ENCODE data around the gene SPON2. TPM values are rescaled to one million over a fixed set of nuclear protein-coding genes. Genes with fewer than 3 reads are reported as not detected.
A peak's percentile ranks its signal among the peaks of the same experiment; 100 is the strongest.

SPON2 gene
- total and polyA plus RNA-seq, 8 donors, result 3.1 to 45.2 (median 11.0) TPM

- DNase-seq (peak in 2 of 6 donors; percentile 24 to 80), FAIRE-seq (no peak), ATAC-seq (no peak)
- H3K27ac ChIP-seq, result no peak overlapping the region
- intact Hi-C loops (cut with DNase I), result no loop called here
- H3K36me3 ChIP-seq, result no peaks in the 10 kb centered on the region
- H3K4me3 ChIP-seq, result peak overlapping the region in 1 of 4 donors; percentile 38
- H3K27me3 ChIP-seq, result no peaks in the 10 kb centered on the region
- 82 to 87% methylated on average over 35 to 37 of the region's 37 CpGs for WGBS, 2 donors
- no peak for TF ChIP-seq CTCF (IDR thresholded peaks at IDR 0.05)
- peaks cover 0 to 13% (median 0%) of the 10 kb centered on the region in 3 donors for H3K4me1 ChIP-seq
- no peaks in the 10 kb centered on the region for H3K9me3 ChIP-seq
Measured at GRCh38 chr4:1170156-1170975, 2.0 kb downstream of the SPON2 start.

GRCh38 chr4:1169691-1170096, 2.7 kb downstream of the SPON2 start:
- DNase-seq (peak in 1 of 6 donors; percentile 38), FAIRE-seq (no peak), ATAC-seq (no peak)
- Histone ChIP-seq H3K4me3 (no peak overlapping the region), H3K36me3 (no peaks in the 10 kb centered on the region), H3K4me1 (peaks cover 0 to 13% (median 0%) of the 10 kb centered on the region in 3 donors), H3K27me3 (no peaks in the 10 kb centered on the region), H3K27ac (no peak overlapping the region), H3K9me3 (no peaks in the 10 kb centered on the region)
- intact Hi-C loops (cut with DNase I), result no loop called here
- no peak for TF ChIP-seq CTCF (IDR thresholded peaks at IDR 0.05)
- WGBS, 2 donors, result 82 to 87% methylated on average over 13 of the region's 13 CpGs

- Histone ChIP-seq H3K27me3 (no peaks in the 10 kb centered on the region), H3K4me1 (peaks cover 0 to 13% (median 0%) of the 10 kb centered on the region in 3 donors), H3K9me3 (no peaks in the 10 kb centered on the region), H3K4me3 (no peak overlapping the region), H3K36me3 (no peaks in the 10 kb centered on the region), H3K27ac (no peak overlapping the region)
- FAIRE-seq (no peak), ATAC-seq (no peak), DNase-seq (peak in 1 of 6 donors; percentile 73)
- TF ChIP-seq CTCF (IDR thresholded peaks at IDR 0.05), result no peak
- intact Hi-C loops (cut with DNase I), result no loop called here
- 92 to 95% methylated on average over 17 of the region's 17 CpGs for WGBS, 2 donors
Measured at GRCh38 chr4:1169171-1169671, 3.2 kb downstream of the SPON2 start.

- no peak for TF ChIP-seq CTCF (IDR thresholded peaks at IDR 0.05)
- intact Hi-C loops (cut with DNase I), result no loop called here
- no peaks in the 10 kb centered on the region for H3K36me3 ChIP-seq
- peak in 1 of 4 donors; percentile 0 for ATAC-seq
- H3K4me3 ChIP-seq, result no peak overlapping the region
- 87 to 91% methylated on average over 13 to 21 of the region's 21 CpGs for WGBS, 2 donors
- peak in 2 of 6 donors; percentile 30 to 78 for DNase-seq
- H3K27ac ChIP-seq, result no peak overlapping the region
- H3K4me1 ChIP-seq, result peaks cover 0 to 11% (median 0%) of the 10 kb centered on the region in 3 donors
- no peaks in the 10 kb centered on the region for H3K9me3 ChIP-seq
- no peak for FAIRE-seq
- H3K27me3 ChIP-seq, result no peaks in the 10 kb centered on the region
Measured at GRCh38 chr4:1168191-1169101, 3.9 kb downstream of the SPON2 start.

Measured in pancreas (tissue), 10 donors.